Measurements from ENCODE around the gene IRGC. TPM values are rescaled to one million over a fixed set of nuclear protein-coding genes. Genes with fewer than 3 reads are reported as not detected.

The IRGC gene
- total and polyA plus RNA-seq, 11 donors = not detected

- ATAC-seq (no peak), DNase-seq (no peak)
- 62 to 87% (median 82%) methylated on average over 5 of the region's 5 CpGs for WGBS, 4 donors
- Histone ChIP-seq H3K9me3 (peaks cover 0 to 14% (median 3%) of the 10 kb centered on the region in 12 donors), H3K36me3 (no peaks in the 10 kb centered on the region), H3K27me3 (peaks cover 0 to 18% (median 0%) of the 10 kb centered on the region in 9 donors), H3K27ac (no peak overlapping the region), H3K4me3 (no peak overlapping the region), H3K4me1 (peaks cover 0 to 31% (median 10%) of the 10 kb centered on the region in 12 donors)
- TF ChIP-seq POLR2A (IDR thresholded peaks at IDR 0.05) (no peak), CTCF (IDR thresholded peaks at IDR 0.05) (no peak)
- intact Hi-C loops (cut with DNase I) = no loop called here
Measured at GRCh38 chr19:43697295-43697694, 18.6 kb upstream of the IRGC start.

GRCh38 chr19:43699506-43700394 is 16.1 kb upstream of the IRGC start:
- intact Hi-C loops (cut with DNase I) = loop anchor here in 2 of 10 donors (2.0 kb wide), 1 partner anchor 31 kb away; no protein-coding TSS in a partner anchor
- ATAC-seq (peak; percentile 15 to 42 (median 32)), DNase-seq (peak; percentile 26 to 61 (median 45))
- peak overlapping the region in 11 of 12 donors; percentile 1 to 54 (median 40) for H3K4me3 ChIP-seq
- H3K27ac ChIP-seq = peak overlapping the region; percentile 51 to 94 (median 80)
- H3K36me3 ChIP-seq = no peaks in the 10 kb centered on the region
- H3K9me3 ChIP-seq = peaks cover 0 to 10% (median 0%) of the 10 kb centered on the region in 12 donors
- H3K4me1 ChIP-seq = peaks cover 0 to 31% (median 10%) of the 10 kb centered on the region in 12 donors
- H3K27me3 ChIP-seq = peaks cover 0 to 18% (median 0%) of the 10 kb centered on the region in 9 donors
- WGBS, 4 donors = 13 to 36% (median 20%) methylated on average over 16 to 46 of the region's 46 CpGs
- no peak for TF ChIP-seq POLR2A (IDR thresholded peaks at IDR 0.05)
- peak in 4 of 12 donors; percentile 13 to 35 (median 23) for TF ChIP-seq CTCF (IDR thresholded peaks at IDR 0.05)

- peaks cover 0 to 31% (median 10%) of the 10 kb centered on the region in 12 donors for H3K4me1 ChIP-seq
- intact Hi-C loops (cut with DNase I) = loop anchor here in 2 of 10 donors (2.0 kb wide), 1 partner anchor 32 kb away; no protein-coding TSS in a partner anchor
- TF ChIP-seq CTCF (IDR thresholded peaks at IDR 0.05) (no peak), POLR2A (IDR thresholded peaks at IDR 0.05) (no peak)
- 52 to 67% (median 63%) methylated on average over 13 of the region's 13 CpGs for WGBS, 4 donors
- no peaks in the 10 kb centered on the region for H3K36me3 ChIP-seq
- H3K9me3 ChIP-seq = peaks cover 0 to 10% (median 0%) of the 10 kb centered on the region in 12 donors
- H3K27ac ChIP-seq = peak overlapping the region; percentile 51 to 94 (median 80)
- ATAC-seq (peak; percentile 58 to 79 (median 63)), DNase-seq (peak in 4 of 5 donors; percentile 68 to 74 (median 72))
- peaks cover 0 to 18% (median 0%) of the 10 kb centered on the region in 9 donors for H3K27me3 ChIP-seq
- peak overlapping the region in 10 of 12 donors; percentile 7 to 53 (median 38) for H3K4me3 ChIP-seq
Measured at GRCh38 chr19:43700395-43701000, 15.4 kb upstream of the IRGC start.

Data from heart left ventricle (tissue), 16 donors.